Hepatic stellate cell (primary cell): ENCODE results near the gene PRDM16.
A peak's percentile ranks its signal among the peaks of the same experiment; 100 is the strongest.

Experiments
- DNase-seq: peaks from one replicate; pipeline ENCODE4 v3.0.0; 2011; ENCODE audit warnings: low spot score

Gene PRDM16

DNA sequence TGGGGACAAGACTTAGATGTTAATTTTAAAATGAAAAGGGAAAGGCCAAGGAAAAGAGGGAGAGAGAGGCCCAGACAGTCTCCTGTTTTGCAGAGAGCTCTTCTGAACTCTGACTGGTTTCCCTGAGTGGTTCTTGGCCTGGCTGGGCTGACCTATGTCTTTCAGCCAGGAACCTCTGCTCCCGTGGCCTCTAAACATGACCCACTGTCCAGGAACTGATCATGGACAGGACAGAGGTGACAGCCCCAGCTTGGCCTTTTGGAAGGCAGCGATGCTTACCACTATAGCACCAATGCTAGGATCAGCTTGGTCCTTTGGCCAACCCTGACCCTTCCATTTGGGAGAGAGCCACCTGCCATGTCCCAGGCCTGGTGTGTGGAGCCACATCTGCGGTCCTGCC, 55.2 kb downstream of the PRDM16 start:
- DNase-seq = no peak

DNA sequence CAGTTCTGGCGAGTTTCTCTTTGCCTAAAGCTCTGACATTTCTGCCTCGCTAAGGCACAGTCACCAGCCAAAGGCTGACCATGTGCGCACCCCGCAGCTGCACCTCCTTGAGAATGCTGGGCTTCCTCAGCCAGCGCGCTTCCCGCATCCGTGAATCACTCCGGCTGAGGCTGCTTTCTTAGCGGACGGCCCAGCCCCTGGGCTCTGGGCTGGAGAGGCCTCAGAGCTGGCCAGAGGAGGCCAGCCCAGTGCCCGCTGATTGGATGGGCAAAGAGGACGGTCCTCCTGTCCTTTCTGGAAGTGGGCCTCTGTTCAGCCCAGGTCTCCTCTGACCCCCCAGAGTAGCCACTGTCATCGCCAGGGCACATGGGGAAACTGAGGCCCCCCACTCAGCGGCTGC, 56.1 kb downstream of the PRDM16 start:
- no peak for DNase-seq

DNA sequence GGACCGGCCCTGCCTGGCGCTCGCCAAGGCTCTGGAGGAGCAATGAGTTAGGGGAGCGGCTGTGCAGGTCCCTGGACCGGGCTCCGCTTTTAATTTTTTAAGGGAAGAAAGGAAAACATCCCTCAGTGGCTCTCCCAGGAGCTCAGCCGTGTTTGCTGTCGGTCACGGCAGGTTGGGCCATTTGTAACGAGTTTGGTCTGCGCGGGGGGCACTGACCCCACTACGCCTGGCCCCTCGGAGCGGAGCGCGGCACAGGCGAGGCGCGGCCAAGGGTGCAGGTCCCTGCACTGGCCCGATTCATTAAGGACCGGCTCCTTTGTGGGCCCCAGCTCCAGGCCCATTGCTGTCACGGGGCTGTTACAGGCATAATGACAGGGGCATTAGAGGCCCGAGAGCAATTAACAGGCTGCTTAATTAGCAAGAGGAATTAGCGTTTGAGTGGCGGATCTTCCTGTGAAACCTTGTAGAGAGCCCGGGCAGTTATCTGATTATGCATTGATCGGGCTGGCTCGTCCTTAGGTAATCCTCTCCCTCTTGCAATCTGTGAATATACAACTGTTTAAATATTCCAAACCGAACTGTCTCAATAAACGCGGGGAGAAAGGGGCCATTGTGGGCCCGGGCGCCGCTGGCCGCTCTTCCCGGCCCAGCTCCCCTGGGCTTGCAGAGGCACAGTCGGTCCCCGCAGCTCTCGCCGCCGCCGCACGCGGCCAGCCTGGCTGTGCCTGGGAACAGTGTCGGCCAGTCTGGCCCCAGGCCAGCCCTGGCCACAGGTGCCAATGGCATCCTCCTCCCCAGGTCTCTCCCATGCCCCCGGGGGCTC, 56.8 kb downstream of the PRDM16 start:
- no peak for DNase-seq

DNA sequence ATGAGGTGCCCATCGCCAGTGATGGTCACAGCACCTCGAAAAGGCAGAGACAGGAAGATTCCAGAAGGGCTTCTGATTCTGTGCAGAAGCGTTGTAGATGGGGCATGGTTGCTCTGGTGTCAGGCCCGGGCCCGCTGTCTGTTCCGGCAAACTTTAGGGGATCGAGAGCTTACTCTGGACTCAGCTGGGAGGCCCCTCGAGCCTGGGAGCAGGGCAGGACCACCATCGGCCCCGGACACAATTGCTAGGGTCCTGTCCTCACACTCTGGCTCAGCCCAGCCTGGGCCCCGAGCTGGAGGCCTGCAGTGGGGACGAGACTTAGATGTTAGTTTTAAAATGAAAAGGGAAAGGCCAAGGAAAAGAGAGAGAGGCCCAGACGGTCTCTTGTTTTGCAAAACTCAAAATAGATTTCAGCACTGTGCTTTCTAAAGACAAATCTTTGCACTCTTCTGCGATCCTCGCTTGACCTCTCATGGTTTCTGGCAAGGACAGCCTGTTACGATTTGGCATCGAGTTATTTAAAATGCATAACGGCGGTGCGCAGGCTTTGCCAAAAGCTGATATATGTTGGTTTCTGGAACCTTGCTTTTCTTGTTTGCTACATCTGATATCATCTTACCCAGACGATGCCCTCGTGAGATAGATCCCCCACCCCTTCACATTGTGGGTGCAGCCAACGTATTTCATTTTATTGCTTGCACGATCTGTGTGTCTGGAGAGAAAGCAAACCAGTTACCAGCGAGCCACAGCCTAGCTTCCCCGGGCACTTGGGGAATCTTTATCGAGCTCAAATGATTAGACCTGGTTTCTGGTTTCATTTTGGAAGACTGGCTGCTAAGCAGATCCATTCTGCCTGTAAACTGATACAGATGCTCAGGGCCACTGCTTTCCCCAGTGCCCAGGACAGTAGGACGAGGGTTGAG, 58.0 kb downstream of the PRDM16 start:
- DNase-seq = no peak

DNA sequence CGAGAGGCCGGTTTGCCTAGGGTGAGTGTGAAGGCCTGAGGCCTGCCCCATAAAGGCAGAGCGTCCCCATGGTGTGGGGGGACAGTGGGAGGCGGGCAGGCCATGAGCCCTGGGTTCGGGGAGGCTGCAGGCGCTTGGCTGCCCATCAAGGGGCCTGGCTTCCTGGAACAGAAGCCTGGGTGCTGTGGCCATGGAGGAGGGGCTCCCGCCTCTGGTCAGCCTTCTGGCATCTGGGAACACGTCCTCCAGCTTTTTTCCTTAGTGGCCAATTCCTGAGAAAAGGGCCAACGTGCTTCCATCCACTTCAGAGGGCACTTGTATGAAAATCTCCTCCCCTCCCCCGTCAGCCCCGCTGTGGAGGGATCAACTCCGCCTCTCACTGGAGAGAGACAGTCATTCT, 58.7 kb downstream of the PRDM16 start:
- DNase-seq = no peak

DNA sequence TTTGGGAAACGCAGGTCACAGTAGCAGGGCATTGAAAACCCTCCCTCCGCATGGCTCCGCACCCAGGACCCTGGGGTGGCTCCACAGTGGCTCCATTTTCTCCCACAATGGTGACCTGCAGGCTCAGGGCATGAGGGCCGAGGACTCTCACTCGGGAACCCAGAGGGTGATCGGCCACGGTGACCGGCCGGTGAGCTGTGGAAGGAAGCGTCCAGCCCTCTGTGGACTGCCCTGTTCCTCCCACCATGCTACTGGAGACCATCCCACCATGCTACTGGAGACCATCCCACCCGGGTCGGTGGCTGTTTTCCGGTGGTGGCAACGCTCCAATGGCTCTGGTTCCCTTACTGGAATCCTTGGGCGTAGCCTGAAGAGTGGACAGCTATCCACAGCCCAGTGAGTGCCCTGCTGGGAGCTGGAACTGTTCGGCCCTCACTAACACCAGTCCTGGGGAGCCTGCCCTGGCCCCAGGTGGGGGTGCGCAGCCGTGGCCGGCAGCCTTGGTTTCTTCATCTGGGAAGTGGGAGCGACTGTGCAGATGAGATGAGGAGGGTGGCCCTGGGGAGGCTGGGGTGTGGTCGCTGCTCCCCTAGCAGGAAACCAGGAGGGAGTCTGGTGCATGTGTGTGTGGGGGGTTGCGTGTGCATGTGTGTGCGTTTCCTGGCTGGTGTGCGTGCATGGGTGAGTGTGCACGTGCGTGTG, 59.6 kb downstream of the PRDM16 start:
- no peak for DNase-seq

DNA sequence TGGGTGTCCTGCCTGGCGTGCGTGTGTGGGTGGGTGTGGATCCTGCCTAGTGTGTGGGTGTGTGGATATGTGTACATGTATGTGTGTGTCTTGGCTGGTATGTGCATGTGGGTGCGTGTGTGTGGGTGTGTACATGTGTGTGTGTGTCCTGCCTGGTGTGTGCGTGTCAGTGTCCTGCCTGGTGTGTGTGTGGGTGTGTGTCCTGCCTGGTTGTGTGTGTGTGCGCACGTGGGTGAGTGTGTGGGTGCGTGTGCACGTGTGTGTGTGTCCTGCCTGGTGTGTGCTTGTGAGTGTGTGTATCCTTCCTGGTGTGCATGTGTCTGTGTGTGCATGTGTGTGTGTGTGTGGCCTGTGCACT, 60.1 kb downstream of the PRDM16 start:
- no peak for DNase-seq

DNA sequence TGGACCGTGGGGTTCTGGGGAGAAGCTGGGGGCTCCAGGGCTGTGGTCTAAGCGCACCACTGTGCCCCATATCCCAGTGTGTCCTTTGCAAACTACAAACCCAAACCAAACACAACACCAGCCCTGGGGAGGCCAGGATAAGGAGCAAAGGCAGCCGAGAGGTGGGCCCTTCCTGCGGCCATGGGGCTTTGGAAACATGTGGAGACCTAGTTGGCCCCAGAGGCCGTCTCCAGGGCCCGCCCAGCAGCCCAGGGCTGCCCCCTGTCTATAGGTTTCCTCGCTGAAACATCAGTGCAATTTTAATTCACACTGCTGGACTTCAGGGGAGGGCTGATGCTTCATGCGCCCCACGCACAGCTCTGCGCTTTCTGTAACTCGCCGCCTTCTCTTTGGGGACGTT, 61.3 kb downstream of the PRDM16 start:
- no peak for DNase-seq

DNA sequence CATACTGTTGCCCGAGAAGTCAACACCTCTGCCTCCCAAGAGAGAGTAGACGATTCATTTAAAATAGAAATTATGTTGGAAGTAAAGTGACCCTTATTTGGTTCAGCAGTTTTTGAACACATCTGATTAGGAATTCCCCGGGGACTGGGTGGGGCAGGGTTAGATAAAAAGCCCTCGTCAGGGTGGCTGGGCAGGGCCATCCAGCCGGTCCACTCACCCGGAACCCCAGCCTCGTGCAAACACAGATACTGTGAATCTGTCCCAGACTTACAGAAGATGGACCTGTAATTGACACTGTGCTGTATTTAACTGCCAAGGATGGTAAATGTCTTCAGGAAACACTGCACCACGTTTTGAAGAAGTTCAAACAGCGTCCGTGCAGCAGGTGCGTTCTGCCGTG, 63.7 kb downstream of the PRDM16 start:
- no peak for DNase-seq

DNA sequence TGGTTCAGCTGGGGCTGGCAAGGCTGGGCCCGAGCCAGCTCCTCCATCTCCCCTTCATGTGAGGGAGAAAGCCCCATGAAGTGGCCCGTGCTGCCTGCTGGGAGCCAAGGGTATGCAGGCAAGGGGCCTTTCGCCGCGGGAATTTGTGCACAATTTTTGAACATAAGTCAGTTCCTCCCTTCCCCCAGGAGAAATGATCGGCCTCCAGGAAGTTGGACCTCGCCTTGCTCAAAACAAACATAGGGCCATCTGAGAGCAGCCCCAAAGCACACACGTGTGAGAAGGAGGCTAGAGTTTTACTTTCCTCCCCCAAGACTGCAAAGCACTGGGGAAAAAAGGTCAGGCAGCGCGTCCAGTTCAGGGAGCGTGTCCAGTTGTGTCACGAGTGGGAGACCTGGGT, 64.7 kb downstream of the PRDM16 start:
- DNase-seq = peak; percentile 78

DNA sequence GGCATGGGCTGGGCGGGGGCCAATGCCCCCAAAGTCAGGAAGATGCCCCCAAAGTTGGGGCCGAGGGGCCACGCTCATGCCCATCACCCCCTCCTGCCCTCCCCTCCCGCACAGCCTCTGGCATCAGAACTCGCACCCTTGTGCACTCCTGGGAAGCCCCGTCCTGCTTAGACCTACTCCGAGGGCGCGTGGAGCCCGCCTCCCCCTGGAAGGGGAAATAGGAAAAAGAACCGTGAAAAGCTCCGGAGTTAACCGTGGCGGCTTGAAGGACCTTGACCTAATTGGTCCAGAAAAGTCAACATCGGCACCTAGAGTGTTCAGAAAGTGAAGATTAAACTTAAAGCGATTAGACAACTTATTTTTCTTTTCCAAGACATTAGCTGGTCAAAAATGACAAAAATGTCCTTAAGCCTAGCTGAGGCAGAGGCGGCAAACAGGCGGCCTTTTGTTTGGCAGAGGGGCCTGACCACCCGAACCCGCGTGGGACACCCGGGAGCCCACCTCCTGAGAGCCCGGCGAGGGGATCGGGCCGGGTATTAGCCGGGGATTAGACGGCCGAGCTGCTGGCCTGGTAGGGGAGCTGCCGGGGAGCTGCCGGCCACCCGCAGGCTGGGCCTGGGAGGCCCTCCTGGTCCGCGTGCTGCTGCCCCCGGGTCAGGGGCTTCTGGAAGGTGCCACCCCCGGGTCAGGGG, 65.5 kb downstream of the PRDM16 start:
- DNase-seq = no peak

DNA sequence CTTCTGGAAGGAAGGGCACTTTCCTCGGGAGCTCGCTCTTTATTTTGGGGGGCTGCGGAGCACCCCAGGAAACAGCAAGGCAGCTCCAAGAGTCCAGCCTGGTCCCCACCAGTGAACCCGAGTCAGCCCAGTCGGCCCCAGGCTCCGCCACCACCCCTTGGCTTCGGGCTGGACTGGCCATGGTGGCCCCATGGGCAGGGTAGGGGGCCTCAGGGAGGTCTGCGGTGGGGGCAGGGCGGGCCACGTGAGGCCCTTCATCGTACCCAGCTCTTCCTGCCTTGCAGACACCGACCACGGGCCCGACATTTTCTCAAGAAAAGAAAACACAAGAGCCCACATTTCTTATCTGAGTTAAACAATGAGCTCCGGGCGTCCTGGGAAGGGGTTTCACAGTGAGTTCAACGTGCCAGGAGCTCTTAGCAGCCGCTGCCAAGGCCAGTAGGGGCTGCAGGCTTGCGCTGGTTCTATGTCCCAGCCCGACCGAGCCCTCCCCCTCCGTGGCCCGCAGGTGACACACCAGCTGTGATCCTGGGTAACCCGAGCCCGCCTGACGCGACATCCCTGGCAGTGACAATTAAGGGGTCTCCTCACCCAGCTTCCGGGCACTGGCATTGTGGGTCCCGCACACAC, 66.2 kb downstream of the PRDM16 start:
- DNase-seq = no peak

DNA sequence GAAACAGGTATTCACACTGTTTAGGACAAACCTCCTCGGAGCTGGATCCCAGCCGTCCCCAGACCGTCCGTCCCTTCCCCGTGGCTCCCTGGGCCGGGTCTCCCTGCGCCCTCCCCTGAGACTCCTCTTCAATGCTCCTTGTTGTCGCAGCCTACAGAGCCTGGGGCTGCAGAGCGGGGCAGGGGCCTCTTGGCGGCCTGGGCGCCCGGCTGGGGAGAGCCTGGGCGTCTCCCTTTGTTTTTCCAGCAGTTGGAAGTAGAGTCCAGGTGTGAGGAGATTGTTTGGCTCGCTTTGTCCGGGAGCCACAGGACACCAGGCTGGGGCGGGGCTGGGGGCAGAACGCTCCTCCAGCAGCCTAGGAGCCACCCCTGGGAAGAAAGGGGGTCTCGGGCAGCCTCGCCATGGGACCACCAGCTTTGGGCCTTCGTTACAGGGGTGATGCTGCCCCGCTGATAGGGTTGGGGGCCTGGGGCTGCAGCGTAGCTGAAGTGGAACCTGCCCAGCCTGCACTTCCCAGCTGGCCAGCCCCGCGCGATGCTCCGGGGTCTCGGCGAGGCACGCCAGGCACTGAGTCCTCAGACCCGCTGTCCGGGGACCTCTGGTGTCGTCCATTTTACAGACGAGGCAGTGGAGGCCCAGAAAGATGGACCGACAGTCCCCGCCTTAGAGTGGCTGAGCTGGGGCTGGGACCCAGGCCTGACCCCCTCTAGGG, 66.9 kb downstream of the PRDM16 start:
- DNase-seq = no peak

DNA sequence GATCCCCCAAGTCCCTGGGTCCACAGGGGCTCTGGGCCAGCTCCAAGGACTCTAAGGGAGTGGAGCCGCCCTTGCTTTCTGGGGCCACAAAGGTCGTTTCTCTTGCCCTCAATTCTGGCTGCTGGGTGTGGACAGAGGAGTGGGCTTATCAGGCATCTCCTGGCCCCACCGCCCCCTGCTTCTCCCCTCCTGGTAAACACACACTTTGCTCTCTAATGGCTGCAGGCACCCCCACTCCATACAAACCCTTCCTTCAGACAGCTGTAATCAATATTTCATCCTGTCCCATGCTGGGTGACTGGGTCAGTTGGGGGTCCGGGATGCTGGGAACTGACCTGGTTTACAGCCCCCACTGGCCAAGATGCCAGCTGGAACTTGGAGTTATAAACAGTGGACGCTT, 67.5 kb downstream of the PRDM16 start:
- DNase-seq = no peak

DNA sequence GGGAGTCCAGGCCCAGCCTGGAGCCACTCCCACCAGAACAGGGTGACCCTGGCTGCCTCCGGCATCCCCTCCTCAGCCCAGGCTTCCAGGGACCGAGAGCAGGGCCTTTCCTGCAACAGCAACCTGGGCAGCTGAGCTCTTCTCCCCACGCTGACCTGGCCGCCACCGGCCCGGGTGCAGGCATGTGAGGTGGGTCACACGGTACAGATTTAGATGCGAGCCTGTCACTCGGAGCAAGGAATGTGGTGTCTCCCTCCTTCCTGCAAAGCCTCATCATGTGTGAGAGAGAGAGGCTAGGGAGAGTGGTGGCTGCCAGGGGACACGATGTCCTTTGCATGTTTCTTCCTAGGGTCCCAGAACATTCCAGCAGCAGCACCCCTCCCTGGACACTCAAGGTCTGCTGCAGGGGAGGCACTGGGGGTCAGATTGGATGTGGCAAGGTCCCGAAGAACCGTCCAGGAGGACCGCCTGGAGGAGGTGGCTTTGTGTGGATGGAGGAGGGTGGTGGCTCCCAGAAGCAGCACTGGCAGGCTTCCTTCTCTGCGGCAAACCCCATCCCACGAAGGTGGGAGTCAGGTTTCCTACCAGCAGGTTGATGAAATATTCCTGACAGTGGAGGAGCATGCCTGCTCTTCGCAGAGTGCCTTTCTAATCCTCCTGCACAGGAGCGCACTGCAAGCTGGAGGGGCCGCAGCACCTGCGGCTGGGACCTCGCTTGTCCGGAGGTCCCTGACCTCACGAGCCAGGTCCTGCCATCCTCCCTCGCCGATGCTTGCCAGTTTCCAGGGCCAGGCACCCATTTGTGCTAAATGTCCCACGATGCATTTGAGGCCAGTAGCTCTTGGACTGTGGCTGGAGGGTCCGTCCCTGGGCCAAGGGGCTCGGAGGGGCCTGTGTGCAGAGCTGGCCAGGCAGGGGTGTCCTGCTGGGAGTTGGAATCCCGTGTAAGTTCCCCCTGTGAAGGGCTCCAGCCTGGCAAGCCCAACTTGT, 68.4 kb downstream of the PRDM16 start:
- DNase-seq = no peak

DNA sequence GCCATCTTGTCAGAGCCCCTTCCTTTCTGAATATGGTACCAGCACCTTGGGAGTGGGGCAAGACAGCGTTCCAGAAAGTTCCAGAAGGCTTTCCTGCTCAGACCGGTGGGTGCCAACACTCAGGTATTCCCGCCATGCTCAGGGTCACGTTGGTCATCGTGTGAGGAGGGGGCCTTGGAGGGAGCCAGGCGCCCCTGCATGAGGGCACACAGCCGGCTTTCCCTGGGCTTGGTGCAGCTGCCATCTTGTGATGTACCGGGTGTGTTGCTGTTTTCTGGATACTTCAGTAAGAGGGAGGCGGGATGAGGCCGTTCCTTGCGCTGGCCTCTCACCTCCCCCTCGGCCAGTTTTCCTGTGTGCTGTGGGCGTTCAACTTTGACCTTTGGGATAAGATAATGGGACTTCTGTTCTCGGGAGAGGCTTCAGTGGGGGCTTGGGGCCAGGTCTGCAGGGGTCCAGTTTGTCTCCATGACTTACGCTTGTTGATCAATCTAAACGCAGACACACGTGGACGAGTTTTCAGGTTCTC, 69.7 kb downstream of the PRDM16 start:
- no peak for DNase-seq

DNA sequence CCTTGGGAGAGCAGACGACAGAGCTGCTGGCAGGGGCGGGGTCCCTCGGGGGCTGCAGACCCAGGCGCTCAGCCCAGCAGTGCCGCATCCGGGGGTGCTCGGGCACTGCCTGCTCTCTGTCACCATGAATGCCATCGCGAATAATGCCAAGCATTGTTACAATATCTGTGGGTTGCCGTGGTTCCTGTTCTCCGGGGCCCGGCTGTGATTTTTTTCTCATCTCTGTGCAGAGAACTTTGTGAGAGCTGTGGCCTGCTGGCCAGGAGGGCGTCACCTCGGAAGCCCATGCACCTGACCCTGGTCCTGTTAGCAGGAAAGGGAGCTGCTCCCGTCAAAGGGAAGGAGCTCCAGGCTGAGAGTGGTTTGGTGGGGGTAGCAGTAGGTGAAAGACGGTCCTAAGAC, 70.4 kb downstream of the PRDM16 start:
- DNase-seq = peak; percentile 71

DNA sequence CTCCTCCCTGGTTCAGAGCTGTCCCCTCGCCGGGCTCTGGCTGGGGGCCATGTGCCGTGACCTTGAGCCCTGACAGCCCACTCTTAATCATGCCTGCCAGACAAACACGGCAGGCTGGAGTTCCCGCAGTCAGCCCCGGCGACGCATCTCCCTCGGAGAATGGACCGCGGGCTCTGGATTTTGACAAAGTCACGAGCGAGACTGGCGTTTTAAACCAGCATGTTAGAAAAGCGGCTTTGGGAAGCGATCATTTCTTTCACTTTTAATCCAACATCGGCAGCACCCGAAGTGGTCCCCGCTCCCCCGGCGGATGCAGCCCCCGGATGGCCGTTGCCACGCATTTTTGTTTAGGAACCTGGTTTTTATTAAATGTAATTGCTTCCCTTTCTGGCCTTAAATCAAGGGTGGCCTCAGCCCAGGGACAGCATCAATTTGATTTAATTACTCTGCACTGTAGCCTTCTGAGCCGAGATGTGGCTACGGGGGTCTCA, 70.9 kb downstream of the PRDM16 start:
- DNase-seq = peak; percentile 73

DNA sequence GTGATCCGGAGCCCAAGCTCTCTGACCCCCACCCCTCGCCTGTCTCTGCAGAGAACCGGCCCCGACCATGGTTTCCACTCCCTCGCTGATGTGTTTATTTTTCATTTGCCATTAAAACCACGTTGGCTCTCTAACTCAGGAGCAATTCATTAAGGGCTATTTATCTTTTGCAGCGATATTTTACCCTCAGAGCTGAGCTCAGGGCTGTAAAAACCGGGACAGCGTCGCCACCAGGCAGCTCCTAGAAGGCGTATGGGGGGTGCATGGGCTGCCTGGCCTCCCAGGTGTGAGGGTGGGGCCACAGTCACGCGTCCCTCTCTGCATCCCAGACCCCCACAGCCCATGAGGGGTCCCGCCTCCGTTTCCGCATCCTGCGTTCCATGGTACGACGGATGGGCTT, 71.4 kb downstream of the PRDM16 start:
- no peak for DNase-seq
